Measurements from ENCODE around the gene CATSPERD.

GRCh38 chr19:5677136-5677535, 43.3 kb upstream of the CATSPERD start:
- TF ChIP-seq RFX5 (IDR thresholded peaks at IDR 0.05; ENCODE audit: low read depth, low read length) (no peak), MXI1 (IDR thresholded peaks at IDR 0.05; ENCODE audit: borderline replicate concordance, low read depth, low read length) (no peak), RAD21 (IDR thresholded peaks at IDR 0.05; ENCODE audit: low read length) (no peak), POLR2A (IDR thresholded peaks at IDR 0.05; ENCODE audit: low read depth, low read length) (no peak), MAZ (IDR thresholded peaks at IDR 0.05; ENCODE audit: borderline replicate concordance, low read depth, low read length) (no peak), BHLHE40 (IDR thresholded peaks at IDR 0.05; ENCODE audit: low read depth, low read length) (no peak), CHD1 (IDR thresholded peaks at IDR 0.05; ENCODE audit: low read depth, low read length) (no peak), RCOR1 (IDR thresholded peaks at IDR 0.05; ENCODE audit: insufficient replicate concordance, low read length) (no peak), SMC3 (IDR thresholded peaks at IDR 0.05; ENCODE audit: low read depth, low read length) (no peak)
- TF ChIP-seq, protein P1, sequence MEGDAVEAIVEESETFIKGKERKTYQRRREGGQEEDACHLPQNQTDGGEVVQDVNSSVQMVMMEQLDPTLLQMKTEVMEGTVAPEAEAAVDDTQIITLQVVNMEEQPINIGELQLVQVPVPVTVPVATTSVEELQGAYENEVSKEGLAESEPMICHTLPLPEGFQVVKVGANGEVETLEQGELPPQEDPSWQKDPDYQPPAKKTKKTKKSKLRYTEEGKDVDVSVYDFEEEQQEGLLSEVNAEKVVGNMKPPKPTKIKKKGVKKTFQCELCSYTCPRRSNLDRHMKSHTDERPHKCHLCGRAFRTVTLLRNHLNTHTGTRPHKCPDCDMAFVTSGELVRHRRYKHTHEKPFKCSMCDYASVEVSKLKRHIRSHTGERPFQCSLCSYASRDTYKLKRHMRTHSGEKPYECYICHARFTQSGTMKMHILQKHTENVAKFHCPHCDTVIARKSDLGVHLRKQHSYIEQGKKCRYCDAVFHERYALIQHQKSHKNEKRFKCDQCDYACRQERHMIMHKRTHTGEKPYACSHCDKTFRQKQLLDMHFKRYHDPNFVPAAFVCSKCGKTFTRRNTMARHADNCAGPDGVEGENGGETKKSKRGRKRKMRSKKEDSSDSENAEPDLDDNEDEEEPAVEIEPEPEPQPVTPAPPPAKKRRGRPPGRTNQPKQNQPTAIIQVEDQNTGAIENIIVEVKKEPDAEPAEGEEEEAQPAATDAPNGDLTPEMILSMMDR (conservative IDR thresholded peaks at IDR 0.05; ENCODE audit: low read depth, low read length) = no peak
- TF ChIP-seq, protein P2, sequence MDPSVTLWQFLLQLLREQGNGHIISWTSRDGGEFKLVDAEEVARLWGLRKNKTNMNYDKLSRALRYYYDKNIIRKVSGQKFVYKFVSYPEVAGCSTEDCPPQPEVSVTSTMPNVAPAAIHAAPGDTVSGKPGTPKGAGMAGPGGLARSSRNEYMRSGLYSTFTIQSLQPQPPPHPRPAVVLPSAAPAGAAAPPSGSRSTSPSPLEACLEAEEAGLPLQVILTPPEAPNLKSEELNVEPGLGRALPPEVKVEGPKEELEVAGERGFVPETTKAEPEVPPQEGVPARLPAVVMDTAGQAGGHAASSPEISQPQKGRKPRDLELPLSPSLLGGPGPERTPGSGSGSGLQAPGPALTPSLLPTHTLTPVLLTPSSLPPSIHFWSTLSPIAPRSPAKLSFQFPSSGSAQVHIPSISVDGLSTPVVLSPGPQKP (IDR thresholded peaks at IDR 0.05; ENCODE audit: borderline replicate concordance, low read depth, low read length) = no peak
- TF ChIP-seq, protein P3, sequence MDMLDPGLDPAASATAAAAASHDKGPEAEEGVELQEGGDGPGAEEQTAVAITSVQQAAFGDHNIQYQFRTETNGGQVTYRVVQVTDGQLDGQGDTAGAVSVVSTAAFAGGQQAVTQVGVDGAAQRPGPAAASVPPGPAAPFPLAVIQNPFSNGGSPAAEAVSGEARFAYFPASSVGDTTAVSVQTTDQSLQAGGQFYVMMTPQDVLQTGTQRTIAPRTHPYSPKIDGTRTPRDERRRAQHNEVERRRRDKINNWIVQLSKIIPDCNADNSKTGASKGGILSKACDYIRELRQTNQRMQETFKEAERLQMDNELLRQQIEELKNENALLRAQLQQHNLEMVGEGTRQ (IDR thresholded peaks at IDR 0.05; ENCODE audit: low read depth, low read length) = no peak
